H9 (cell line): ENCODE results near the gene UFC1. TPM values are rescaled to one million over a fixed set of nuclear protein-coding genes. Genes with fewer than 3 reads are reported as not detected.

Source experiments
- DNase-seq: peaks from one replicate; pipeline ENCODE4 v3.0.0-alpha.2; 2017
- H2AFZ ChIP-seq: one replicate; pipeline ENCODE4 v1.6.1; 2013; ENCODE audit warnings: mild to moderate bottlenecking, low read length, control low read depth, moderate library complexity
- H2AK5ac ChIP-seq: 2 replicates; pipeline ENCODE4 v1.6.1; 2013; ENCODE audit warnings: low read length, control low read depth, mixed read lengths; ENCODE audit not compliant: insufficient read length
- H2BK120ac ChIP-seq: one replicate; pipeline ENCODE4 v1.6.1; 2013; ENCODE audit warnings: low read depth, mild to moderate bottlenecking, low read length, control low read depth, inconsistent platforms; ENCODE audit not compliant: poor library complexity, severe bottlenecking
- H2BK12ac ChIP-seq: 2 replicates; pipeline ENCODE4 v1.6.1; 2013; ENCODE audit warnings: low read length, control low read depth, mixed read lengths, low read depth; ENCODE audit not compliant: insufficient read length
- H2BK15ac ChIP-seq: 2 replicates; pipeline ENCODE4 v1.6.1; 2013; ENCODE audit warnings: low read depth, low read length, control low read depth
- H2BK20ac ChIP-seq: one replicate; pipeline ENCODE4 v1.6.1; 2013; ENCODE audit warnings: low read depth, mild to moderate bottlenecking, low read length, control low read depth, inconsistent platforms; ENCODE audit not compliant: poor library complexity, severe bottlenecking
- H2BK5ac ChIP-seq: 2 replicates; pipeline ENCODE4 v1.6.1; 2013; ENCODE audit warnings: low read length, control low read depth, mixed read lengths; ENCODE audit not compliant: insufficient read length
- H3K14ac ChIP-seq: 2 replicates; pipeline ENCODE4 v1.6.1; 2013; ENCODE audit warnings: low read length, control low read depth; ENCODE audit not compliant: insufficient read depth
- H3K18ac ChIP-seq: 2 replicates; pipeline ENCODE4 v1.6.1; 2013; ENCODE audit warnings: low read depth, mild to moderate bottlenecking, mixed read lengths, low read length, control low read depth; ENCODE audit not compliant: insufficient read length
- H3K23ac ChIP-seq: 2 replicates; pipeline ENCODE4 v1.6.1; 2013; ENCODE audit warnings: low read length, control low read depth, mixed read lengths, low read depth; ENCODE audit not compliant: insufficient read length
- H3K23me2 ChIP-seq: 2 replicates; pipeline ENCODE4 v1.6.1; 2013; ENCODE audit warnings: low read depth, mild to moderate bottlenecking, mixed read lengths, low read length, control low read depth; ENCODE audit not compliant: insufficient read length, poor library complexity, severe bottlenecking
- H3K27ac ChIP-seq: 2 replicates; pipeline ENCODE4 v1.5.1; 2013; ENCODE audit warnings: low read length, control low read depth, mixed read lengths, low read depth; ENCODE audit not compliant: insufficient read length
- H3K27me3 ChIP-seq: 2 replicates; pipeline ENCODE4 v1.6.1; 2013; ENCODE audit warnings: low read length, control low read depth, inconsistent platforms; ENCODE audit not compliant: insufficient read depth
- H3K4ac ChIP-seq: 2 replicates; pipeline ENCODE4 v1.6.1; 2013; ENCODE audit warnings: low read depth, mild to moderate bottlenecking, control low read depth, inconsistent platforms, low read length, moderate library complexity
- H3K4me1 ChIP-seq: 2 replicates; pipeline ENCODE4 v1.6.1; 2013; ENCODE audit warnings: low read length, control low read depth, inconsistent platforms; ENCODE audit not compliant: insufficient read depth
- H3K4me2 ChIP-seq: 2 replicates; pipeline ENCODE4 v1.6.1; 2013; ENCODE audit warnings: low read length, control low read depth, mixed read lengths; ENCODE audit not compliant: insufficient read length, insufficient read depth
- H3K56ac ChIP-seq: 2 replicates; pipeline ENCODE4 v1.6.1; 2013; ENCODE audit warnings: low read depth, mild to moderate bottlenecking, mixed read lengths, low read length, control low read depth; ENCODE audit not compliant: insufficient read length
- H3K79me1 ChIP-seq: 2 replicates; pipeline ENCODE4 v1.6.1; 2013; ENCODE audit warnings: low read depth, mild to moderate bottlenecking, moderate library complexity, low read length, control low read depth, inconsistent platforms; ENCODE audit not compliant: insufficient read depth, poor library complexity, severe bottlenecking
- H3K79me2 ChIP-seq: 2 replicates; pipeline ENCODE4 v1.6.1; 2013; ENCODE audit warnings: low read length, control low read depth, inconsistent platforms; ENCODE audit not compliant: insufficient read depth
- H3K9ac ChIP-seq: 2 replicates; pipeline ENCODE4 v1.6.1; 2013; ENCODE audit warnings: low read length, control low read depth, mixed read lengths; ENCODE audit not compliant: insufficient read length; ENCODE audit errors: extremely low read depth
- H3K9me3 ChIP-seq: one replicate; pipeline ENCODE4 v1.6.1; 2013; ENCODE audit warnings: low read depth, low read length, inconsistent platforms; ENCODE audit not compliant: control insufficient read depth
- H3T11ph ChIP-seq: one replicate; pipeline ENCODE4 v1.6.1; 2013; ENCODE audit warnings: mild to moderate bottlenecking, low read length, control low read depth, inconsistent platforms
- H4K20me1 ChIP-seq: one replicate; pipeline ENCODE4 v1.6.1; 2013; ENCODE audit not compliant: control insufficient read depth, insufficient read length, insufficient read depth
- H4K5ac ChIP-seq: 2 replicates; pipeline ENCODE4 v1.6.1; 2013; ENCODE audit warnings: low read depth, mild to moderate bottlenecking, mixed read lengths, low read length, control low read depth; ENCODE audit not compliant: insufficient read length
- H4K8ac ChIP-seq: replicated peaks from 2 replicates; pipeline ENCODE4 v1.6.1; 2013; ENCODE audit warnings: low read length, control low read depth, mixed read lengths, low read depth; ENCODE audit not compliant: insufficient read length
- H4K91ac ChIP-seq: 2 replicates; pipeline ENCODE4 v1.6.1; 2013; ENCODE audit warnings: low read depth, mild to moderate bottlenecking, moderate library complexity, mixed read lengths, low read length, control low read depth; ENCODE audit not compliant: insufficient read length
- H3K27ac Mint-ChIP-seq, 3 experiments: 2 replicates in 2 of 3; 3 replicates in 1 of 3; pipeline ENCODE4 v1.8.0; 2020 to 2021; ENCODE audit warnings: mixed read lengths in 3 of 3, mild to moderate bottlenecking in 1 of 3, moderate library complexity in 1 of 3
- H3K27me3 Mint-ChIP-seq: 2 replicates; pipeline ENCODE4 v1.8.0; 2021; ENCODE audit warnings: low read depth, mild to moderate bottlenecking, moderate library complexity, mixed read lengths
- H3K36me3 Mint-ChIP-seq, 3 experiments: 2 replicates in 2 of 3; 3 replicates in 1 of 3; pipeline ENCODE4 v1.8.0; 2020 to 2021; ENCODE audit warnings: low read depth in 3 of 3, mixed read lengths in 3 of 3; ENCODE audit not compliant: insufficient read depth in 1 of 3
- H3K4me1 Mint-ChIP-seq, 2 experiments: 2 replicates each; pipeline ENCODE4 v1.8.0; 2020; ENCODE audit warnings: mixed read lengths in 2 of 2
- H3K4me3 Mint-ChIP-seq, 2 experiments: 2 replicates in 1 of 2; 3 replicates in 1 of 2; pipeline ENCODE4 v1.8.0; 2020 to 2021; ENCODE audit warnings: mild to moderate bottlenecking in 2 of 2, mixed read lengths in 2 of 2, moderate library complexity in 1 of 2
- H3K9me3 Mint-ChIP-seq, 2 experiments: 2 replicates in 1 of 2; 3 replicates in 1 of 2; pipeline ENCODE4 v1.8.0; 2020; ENCODE audit warnings: mild to moderate bottlenecking in 2 of 2, mixed read lengths in 2 of 2, moderate library complexity in 1 of 2
- CTCF ChIP-seq: fragments of 200-600 bp; sonication (generic); conservative IDR thresholded peaks from 3 replicates; pipeline ENCODE4 v1.8.0; 2021; ENCODE audit warnings: antibody characterized with exemption, mild to moderate bottlenecking
- whole genome bisulfite sequencing: extraction: QIAGEN DNeasy Blood & Tissue Kit; methylation state at CpG from one replicate; pipeline ENCODE4 v1.1.7; 2013; ENCODE audit warnings: missing lambda C conversion rate, low lambda C conversion rate, mixed read lengths; ENCODE audit not compliant: insufficient read length; ENCODE audit errors: extremely low coverage; 5-methylcytosine and 5-hydroxymethylcytosine counted together
- total RNA-seq: library from RNA; stranded (reverse); gene quantifications from 2 replicates; pipeline ENCODE4 v1.2.1, GENCODE V29; 2021

UFC1 gene
- total RNA-seq, 1 experiment from 2014 or later, result 93.4 TPM

- Histone ChIP-seq H3K4ac (no peak overlapping the region), H3K14ac (no peak overlapping the region), H2BK12ac (no peak overlapping the region), H3K27ac (no peak overlapping the region), H2AK5ac (no peak overlapping the region), H3K79me1 (no peaks in the 10 kb centered on the region), H3K9me3 (no peaks in the 10 kb centered on the region), H3K56ac (no peak overlapping the region), H3T11ph (no peak overlapping the region), H2BK120ac (no peak overlapping the region), H3K9ac (no peak overlapping the region), H3K23ac (no peak overlapping the region), H3K4me1 (no peaks in the 10 kb centered on the region), H2BK5ac (no peak overlapping the region), H3K79me2 (no peaks in the 10 kb centered on the region), H4K20me1 (peaks cover 3% of the 10 kb centered on the region), H2BK15ac (no peak overlapping the region), H2BK20ac (no peak overlapping the region), H3K18ac (no peak overlapping the region), H3K23me2 (no peaks in the 10 kb centered on the region), H3K27me3 (no peaks in the 10 kb centered on the region), H4K91ac (no peak overlapping the region), H4K8ac (no peak overlapping the region), H3K4me2 (no peak overlapping the region), H2AFZ (no peak overlapping the region), H4K5ac (no peak overlapping the region)
- no peak for DNase-seq
- Mint-ChIP-seq H3K27me3 (no peaks in the 10 kb centered on the region), H3K4me1 (peaks cover 7 to 12% of the 10 kb centered on the region in 2 experiments), H3K4me3 (no peak overlapping the region; a peak in 1 of 5 replicates), H3K36me3 (peaks cover 0 to 17% (median 10%) of the 10 kb centered on the region in 3 experiments; a peak in 4 of 7 replicates), H3K9me3 (no peaks in the 10 kb centered on the region), H3K27ac (no peak overlapping the region; a peak in 1 of 7 replicates)
- TF ChIP-seq CTCF, result no peak
- no CpG with 5 or more reads among the region's 6 CpGs for WGBS
Measured at GRCh38 chr1:161188381-161188780, 34.6 kb downstream of the UFC1 start.
